ENCODE measurements around the gene ATP6V0A4.

Gene ATP6V0A4

GRCh38 chr7:138797715-138798320 lies at the start of gene ATP6V0A4, which contains the start of gene TMEM213:
Gene ATP6V0A4 (minus strand): TSS chr7:138798196. CDS start chr7:138771247, 26,949 bp downstream.
Gene TMEM213 (plus strand): TSS chr7:138797994. CDS start chr7:138798105, 111 bp downstream.
- Histone ChIP-seq H3K27me3 (replicated peaks; ENCODE audit: control insufficient read depth, insufficient read depth, low read length) (peaks cover 10% of the 10 kb centered on the region), H3K36me3 (ENCODE audit: control insufficient read depth, insufficient read depth, low read length, severe bottlenecking) (no peaks in the 10 kb centered on the region), H3K4me1 (ENCODE audit: control insufficient read depth, insufficient read depth, low read length) (no peaks in the 10 kb centered on the region), H3K9me3 (ENCODE audit: control insufficient read depth, low read length) (no peaks in the 10 kb centered on the region), H3K4me3 (ENCODE audit: low read length) (no peak within 1 kb of the TSS), H3K9ac (ENCODE audit: low read length) (no peak within 1 kb of the TSS)
- no peak for DNase-seq (ENCODE audit: low read depth)

DNA sequence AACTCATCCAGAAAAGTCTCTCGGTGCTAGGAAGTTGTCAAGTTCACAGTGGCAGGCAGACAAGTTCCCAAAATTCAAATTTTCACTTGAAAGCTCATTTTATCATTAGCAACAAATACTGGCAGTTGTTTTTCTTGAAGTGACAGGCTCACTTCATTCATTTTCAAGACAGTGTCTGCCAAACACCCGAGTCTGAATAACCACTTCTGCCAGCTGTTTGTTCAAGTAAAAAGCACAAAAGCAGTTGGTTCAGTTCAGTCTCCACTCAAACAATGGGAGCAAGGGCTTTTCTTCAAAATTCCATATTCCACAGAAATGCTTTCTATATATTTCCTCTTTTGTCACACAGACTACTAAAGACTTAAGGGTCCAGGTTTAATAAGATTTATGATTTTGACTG lies 47.7 kb upstream of the ATP6V0A4 start:
- Histone ChIP-seq H3K4me3 (ENCODE audit: low read length) (no peak overlapping the region), H3K9me3 (ENCODE audit: control insufficient read depth, low read length) (no peaks in the 10 kb centered on the region), H3K4me1 (ENCODE audit: control insufficient read depth, insufficient read depth, low read length) (peaks cover 7% of the 10 kb centered on the region), H3K36me3 (ENCODE audit: control insufficient read depth, insufficient read depth, low read length, severe bottlenecking) (no peaks in the 10 kb centered on the region), H3K9ac (ENCODE audit: low read length) (no peak overlapping the region), H3K27me3 (replicated peaks; ENCODE audit: control insufficient read depth, insufficient read depth, low read length) (no peaks in the 10 kb centered on the region)
- DNase-seq (ENCODE audit: low read depth), result no peak

GRCh38 chr7:138843632-138844580 lies 45.9 kb upstream of the ATP6V0A4 start:
- Histone ChIP-seq H3K4me3 (ENCODE audit: low read length) (no peak overlapping the region), H3K9ac (ENCODE audit: low read length) (no peak overlapping the region), H3K36me3 (ENCODE audit: control insufficient read depth, insufficient read depth, low read length, severe bottlenecking) (no peaks in the 10 kb centered on the region), H3K4me1 (ENCODE audit: control insufficient read depth, insufficient read depth, low read length) (peaks cover 7% of the 10 kb centered on the region), H3K27me3 (replicated peaks; ENCODE audit: control insufficient read depth, insufficient read depth, low read length) (no peaks in the 10 kb centered on the region), H3K9me3 (ENCODE audit: control insufficient read depth, low read length) (no peaks in the 10 kb centered on the region)
- DNase-seq (ENCODE audit: low read depth), result no peak

DNA sequence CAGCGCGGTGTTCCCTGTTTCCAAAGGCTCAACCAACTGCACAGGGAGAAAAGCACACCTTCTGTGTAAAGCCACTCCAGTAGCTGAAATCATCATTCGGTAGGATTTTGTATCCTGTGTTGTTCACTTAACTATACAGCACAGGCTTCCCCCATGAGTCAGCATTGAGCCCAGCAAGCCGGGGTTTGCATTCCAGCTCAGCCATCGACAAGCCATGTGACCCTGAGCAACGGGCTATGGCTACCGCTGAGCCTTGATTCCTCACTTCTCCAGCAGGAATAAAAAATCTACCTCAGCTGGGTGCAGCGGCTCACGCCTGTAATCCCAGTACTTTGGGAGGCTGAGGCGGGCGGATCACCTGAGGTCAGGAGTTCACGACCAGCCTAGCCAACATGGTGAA lies 44.1 kb upstream of the ATP6V0A4 start:
- peak; percentile 51 for DNase-seq (ENCODE audit: low read depth)
- H3K9me3 ChIP-seq (ENCODE audit: control insufficient read depth, low read length), result no peaks in the 10 kb centered on the region
- no peak overlapping the region for H3K9ac ChIP-seq (ENCODE audit: low read length)
- H3K4me3 ChIP-seq (ENCODE audit: low read length), result no peak overlapping the region
- no peaks in the 10 kb centered on the region for H3K36me3 ChIP-seq (ENCODE audit: control insufficient read depth, insufficient read depth, low read length, severe bottlenecking)
- no peaks in the 10 kb centered on the region for H3K4me1 ChIP-seq (ENCODE audit: control insufficient read depth, insufficient read depth, low read length)
- H3K27me3 ChIP-seq (replicated peaks; ENCODE audit: control insufficient read depth, insufficient read depth, low read length), result no peaks in the 10 kb centered on the region

DNA sequence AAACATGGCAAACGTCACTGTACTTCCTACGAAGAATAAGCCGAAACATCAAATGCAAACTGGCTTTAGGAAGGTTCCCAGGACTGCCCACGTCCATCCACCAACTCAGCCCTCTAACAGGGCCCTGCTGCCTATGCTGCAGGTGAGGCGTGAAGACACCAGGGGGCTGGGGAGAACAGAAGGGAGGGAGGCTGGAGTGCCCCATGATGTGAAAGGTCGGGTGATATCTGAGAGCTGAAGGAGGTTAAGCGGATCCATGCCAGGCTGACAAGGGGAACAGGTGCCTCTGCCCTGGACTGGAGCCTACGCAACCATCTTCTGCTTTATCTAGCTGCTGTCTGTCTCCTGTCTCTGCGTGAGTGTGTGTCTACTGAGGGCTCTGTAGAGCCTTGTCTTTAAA lies 40.2 kb upstream of the ATP6V0A4 start:
- Histone ChIP-seq H3K9ac (ENCODE audit: low read length) (no peak overlapping the region), H3K4me1 (ENCODE audit: control insufficient read depth, insufficient read depth, low read length) (no peaks in the 10 kb centered on the region), H3K4me3 (ENCODE audit: low read length) (no peak overlapping the region), H3K9me3 (ENCODE audit: control insufficient read depth, low read length) (no peaks in the 10 kb centered on the region), H3K27me3 (replicated peaks; ENCODE audit: control insufficient read depth, insufficient read depth, low read length) (no peaks in the 10 kb centered on the region), H3K36me3 (ENCODE audit: control insufficient read depth, insufficient read depth, low read length, severe bottlenecking) (no peaks in the 10 kb centered on the region)
- DNase-seq (ENCODE audit: low read depth), result no peak

GRCh38 chr7:138837627-138838026 lies 39.6 kb upstream of the ATP6V0A4 start:
- no peak for DNase-seq (ENCODE audit: low read depth)
- no peaks in the 10 kb centered on the region for H3K36me3 ChIP-seq (ENCODE audit: control insufficient read depth, insufficient read depth, low read length, severe bottlenecking)
- H3K9ac ChIP-seq (ENCODE audit: low read length), result no peak overlapping the region
- H3K27me3 ChIP-seq (replicated peaks; ENCODE audit: control insufficient read depth, insufficient read depth, low read length), result no peaks in the 10 kb centered on the region
- no peaks in the 10 kb centered on the region for H3K9me3 ChIP-seq (ENCODE audit: control insufficient read depth, low read length)
- H3K4me1 ChIP-seq (ENCODE audit: control insufficient read depth, insufficient read depth, low read length), result no peaks in the 10 kb centered on the region
- no peak overlapping the region for H3K4me3 ChIP-seq (ENCODE audit: low read length)

DNA sequence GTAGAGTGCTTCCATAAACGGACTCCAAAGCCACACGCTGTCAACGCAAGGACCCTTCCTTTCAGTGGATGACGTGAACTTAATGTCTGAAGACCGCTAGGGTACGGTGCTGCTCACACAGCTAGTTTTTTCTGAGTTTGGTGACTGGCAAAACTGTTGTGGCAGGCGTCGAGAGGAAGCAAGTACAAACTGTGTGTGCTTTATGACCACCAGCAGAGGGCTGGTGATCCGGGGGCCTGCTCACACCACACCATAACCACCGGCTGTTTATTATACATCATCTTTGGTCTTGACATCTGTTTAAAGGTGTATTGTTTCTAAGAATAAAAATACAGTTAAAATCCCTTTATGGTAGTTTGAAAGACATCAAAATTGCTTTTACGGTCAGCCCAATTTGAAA lies 37.1 kb upstream of the ATP6V0A4 start:
- H3K27me3 ChIP-seq (replicated peaks; ENCODE audit: control insufficient read depth, insufficient read depth, low read length), result no peaks in the 10 kb centered on the region
- no peaks in the 10 kb centered on the region for H3K4me1 ChIP-seq (ENCODE audit: control insufficient read depth, insufficient read depth, low read length)
- no peak overlapping the region for H3K9ac ChIP-seq (ENCODE audit: low read length)
- H3K9me3 ChIP-seq (ENCODE audit: control insufficient read depth, low read length), result no peaks in the 10 kb centered on the region
- H3K36me3 ChIP-seq (ENCODE audit: control insufficient read depth, insufficient read depth, low read length, severe bottlenecking), result no peaks in the 10 kb centered on the region
- no peak overlapping the region for H3K4me3 ChIP-seq (ENCODE audit: low read length)
- DNase-seq (ENCODE audit: low read depth), result no peak

GRCh38 chr7:138834583-138834982 lies 36.6 kb upstream of the ATP6V0A4 start:
- Histone ChIP-seq H3K27me3 (replicated peaks; ENCODE audit: control insufficient read depth, insufficient read depth, low read length) (no peaks in the 10 kb centered on the region), H3K9ac (ENCODE audit: low read length) (no peak overlapping the region), H3K4me1 (ENCODE audit: control insufficient read depth, insufficient read depth, low read length) (no peaks in the 10 kb centered on the region), H3K9me3 (ENCODE audit: control insufficient read depth, low read length) (no peaks in the 10 kb centered on the region), H3K36me3 (ENCODE audit: control insufficient read depth, insufficient read depth, low read length, severe bottlenecking) (no peaks in the 10 kb centered on the region), H3K4me3 (ENCODE audit: low read length) (no peak overlapping the region)
- no peak for DNase-seq (ENCODE audit: low read depth)

DNA sequence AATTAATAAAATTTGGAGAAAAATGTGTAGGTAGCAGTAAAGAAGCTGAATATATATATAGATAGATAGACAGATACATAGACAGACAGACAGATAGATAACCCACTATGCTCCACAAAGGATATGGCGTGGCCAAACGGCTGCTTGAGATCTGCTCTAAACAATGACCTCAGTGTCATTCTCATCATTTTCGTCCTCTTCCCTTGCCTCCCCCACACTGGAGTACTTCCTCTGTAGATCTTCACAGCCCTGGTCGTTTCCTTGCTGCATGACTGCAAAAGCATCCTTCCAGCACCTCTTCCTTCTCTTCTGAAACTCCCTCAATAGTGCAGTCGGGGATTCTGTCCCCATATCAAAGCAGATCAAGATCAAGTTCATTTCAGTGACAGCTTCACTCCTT lies 35.6 kb upstream of the ATP6V0A4 start:
- Histone ChIP-seq H3K9ac (ENCODE audit: low read length) (no peak overlapping the region), H3K27me3 (replicated peaks; ENCODE audit: control insufficient read depth, insufficient read depth, low read length) (no peaks in the 10 kb centered on the region), H3K9me3 (ENCODE audit: control insufficient read depth, low read length) (no peaks in the 10 kb centered on the region), H3K36me3 (ENCODE audit: control insufficient read depth, insufficient read depth, low read length, severe bottlenecking) (no peaks in the 10 kb centered on the region), H3K4me1 (ENCODE audit: control insufficient read depth, insufficient read depth, low read length) (no peaks in the 10 kb centered on the region), H3K4me3 (ENCODE audit: low read length) (no peak overlapping the region)
- no peak for DNase-seq (ENCODE audit: low read depth)

- H3K9ac ChIP-seq (ENCODE audit: low read length), result no peak overlapping the region
- H3K9me3 ChIP-seq (ENCODE audit: control insufficient read depth, low read length), result no peaks in the 10 kb centered on the region
- no peaks in the 10 kb centered on the region for H3K27me3 ChIP-seq (replicated peaks; ENCODE audit: control insufficient read depth, insufficient read depth, low read length)
- DNase-seq (ENCODE audit: low read depth), result no peak
- H3K4me1 ChIP-seq (ENCODE audit: control insufficient read depth, insufficient read depth, low read length), result no peaks in the 10 kb centered on the region
- H3K36me3 ChIP-seq (ENCODE audit: control insufficient read depth, insufficient read depth, low read length, severe bottlenecking), result no peaks in the 10 kb centered on the region
- H3K4me3 ChIP-seq (ENCODE audit: low read length), result no peak overlapping the region
Observed at GRCh38 chr7:138832966-138833365, 35.0 kb upstream of the ATP6V0A4 start.

DNA sequence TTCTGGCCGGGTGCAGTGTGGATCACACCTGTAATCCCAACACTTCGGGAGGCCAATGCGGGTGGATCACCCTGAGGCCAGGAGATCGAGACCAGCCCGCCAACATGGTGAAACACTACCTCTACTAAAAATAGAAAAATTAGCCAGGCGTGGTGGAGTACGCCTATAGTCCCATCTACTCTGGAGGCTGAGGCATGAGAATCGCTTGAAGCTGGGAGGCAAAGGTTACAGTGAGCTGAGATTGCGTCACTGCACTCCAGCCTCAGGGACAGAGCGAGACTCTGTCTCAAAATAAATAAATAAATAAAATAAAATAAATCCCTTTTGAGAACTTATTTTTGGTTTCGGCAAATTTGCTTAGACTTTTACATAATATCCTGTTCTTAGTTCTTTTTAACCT lies 31.3 kb upstream of the ATP6V0A4 start:
- H3K9me3 ChIP-seq (ENCODE audit: control insufficient read depth, low read length), result peaks cover 6% of the 10 kb centered on the region
- H3K4me3 ChIP-seq (ENCODE audit: low read length), result no peak overlapping the region
- DNase-seq (ENCODE audit: low read depth), result no peak
- no peaks in the 10 kb centered on the region for H3K36me3 ChIP-seq (ENCODE audit: control insufficient read depth, insufficient read depth, low read length, severe bottlenecking)
- no peak overlapping the region for H3K9ac ChIP-seq (ENCODE audit: low read length)
- no peaks in the 10 kb centered on the region for H3K27me3 ChIP-seq (replicated peaks; ENCODE audit: control insufficient read depth, insufficient read depth, low read length)
- H3K4me1 ChIP-seq (ENCODE audit: control insufficient read depth, insufficient read depth, low read length), result no peaks in the 10 kb centered on the region
